ENCODE results near the gene NLRP10.

Gene NLRP10

GRCh38 chr11:7941146-7941545, 24.1 kb downstream of the NLRP10 start:
- Histone ChIP-seq H3K9me3 (ENCODE audit: control insufficient read depth, low read length) (peaks cover 22% of the 10 kb centered on the region), H3K36me3 (ENCODE audit: control insufficient read depth, insufficient read depth, low read length, severe bottlenecking) (no peaks in the 10 kb centered on the region), H3K27me3 (replicated peaks; ENCODE audit: control insufficient read depth, insufficient read depth, low read length) (peaks cover 3% of the 10 kb centered on the region), H3K4me1 (ENCODE audit: control insufficient read depth, insufficient read depth, low read length) (no peaks in the 10 kb centered on the region), H3K4me3 (ENCODE audit: low read length) (no peak overlapping the region), H3K9ac (ENCODE audit: low read length) (no peak overlapping the region)
- DNase-seq (ENCODE audit: low read depth) = no peak

GRCh38 chr11:7936615-7937014, 28.6 kb downstream of the NLRP10 start:
- H3K9me3 ChIP-seq (ENCODE audit: control insufficient read depth, low read length) = no peaks in the 10 kb centered on the region
- H3K9ac ChIP-seq (ENCODE audit: low read length) = no peak overlapping the region
- no peaks in the 10 kb centered on the region for H3K4me1 ChIP-seq (ENCODE audit: control insufficient read depth, insufficient read depth, low read length)
- no peak for DNase-seq (ENCODE audit: low read depth)
- no peak overlapping the region for H3K4me3 ChIP-seq (ENCODE audit: low read length)
- H3K27me3 ChIP-seq (replicated peaks; ENCODE audit: control insufficient read depth, insufficient read depth, low read length) = peaks cover 6% of the 10 kb centered on the region
- H3K36me3 ChIP-seq (ENCODE audit: control insufficient read depth, insufficient read depth, low read length, severe bottlenecking) = no peaks in the 10 kb centered on the region

- no peak within 1 kb of the TSS for H3K9ac ChIP-seq (ENCODE audit: low read length)
- no peaks in the 10 kb centered on the region for H3K9me3 ChIP-seq (ENCODE audit: control insufficient read depth, low read length)
- H3K27me3 ChIP-seq (replicated peaks; ENCODE audit: control insufficient read depth, insufficient read depth, low read length) = peaks cover 2% of the 10 kb centered on the region
- H3K4me3 ChIP-seq (ENCODE audit: low read length) = no peak within 1 kb of the TSS
- no peaks in the 10 kb centered on the region for H3K36me3 ChIP-seq (ENCODE audit: control insufficient read depth, insufficient read depth, low read length, severe bottlenecking)
- H3K4me1 ChIP-seq (ENCODE audit: control insufficient read depth, insufficient read depth, low read length) = no peaks in the 10 kb centered on the region
- DNase-seq (ENCODE audit: low read depth) = no peak
Measured at GRCh38 chr11:7931168-7931567, 34.1 kb downstream of the NLRP10 start, which contains the start of gene OR10A6. Gene OR10A6, minus strand, starts transcription at chr11:7931268. Its CDS starts 2,606 bp downstream, at chr11:7928662.

DNA sequence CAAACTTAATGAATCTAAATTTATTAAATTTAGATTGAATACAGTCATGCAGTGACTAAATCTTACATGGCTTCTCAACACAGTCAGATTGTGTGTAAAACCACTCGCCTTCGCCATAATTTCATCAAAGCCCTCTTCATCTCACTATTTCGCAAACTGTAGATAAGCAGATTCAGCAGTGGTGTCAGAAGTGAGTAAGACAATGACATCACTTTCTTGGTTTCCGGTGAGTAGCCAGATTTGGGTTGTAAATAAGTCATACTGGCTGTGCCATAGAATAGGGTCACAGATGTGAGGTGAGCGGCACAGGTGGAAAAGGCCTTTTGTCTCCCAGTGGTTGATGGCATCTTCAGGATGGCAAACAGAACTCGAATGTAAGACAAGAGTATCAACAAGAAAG, 37.6 kb downstream of the NLRP10 start:
- Histone ChIP-seq H3K9ac (ENCODE audit: low read length) (no peak overlapping the region), H3K4me3 (ENCODE audit: low read length) (no peak overlapping the region), H3K9me3 (ENCODE audit: control insufficient read depth, low read length) (no peaks in the 10 kb centered on the region), H3K27me3 (replicated peaks; ENCODE audit: control insufficient read depth, insufficient read depth, low read length) (peaks cover 2% of the 10 kb centered on the region), H3K4me1 (ENCODE audit: control insufficient read depth, insufficient read depth, low read length) (no peaks in the 10 kb centered on the region), H3K36me3 (ENCODE audit: control insufficient read depth, insufficient read depth, low read length, severe bottlenecking) (no peaks in the 10 kb centered on the region)
- no peak for DNase-seq (ENCODE audit: low read depth)

GRCh38 chr11:7924536-7924935, 40.7 kb downstream of the NLRP10 start:
- Histone ChIP-seq H3K9ac (ENCODE audit: low read length) (no peak overlapping the region), H3K36me3 (ENCODE audit: control insufficient read depth, insufficient read depth, low read length, severe bottlenecking) (no peaks in the 10 kb centered on the region)
- DNase-seq (ENCODE audit: low read depth) = no peak

DNA sequence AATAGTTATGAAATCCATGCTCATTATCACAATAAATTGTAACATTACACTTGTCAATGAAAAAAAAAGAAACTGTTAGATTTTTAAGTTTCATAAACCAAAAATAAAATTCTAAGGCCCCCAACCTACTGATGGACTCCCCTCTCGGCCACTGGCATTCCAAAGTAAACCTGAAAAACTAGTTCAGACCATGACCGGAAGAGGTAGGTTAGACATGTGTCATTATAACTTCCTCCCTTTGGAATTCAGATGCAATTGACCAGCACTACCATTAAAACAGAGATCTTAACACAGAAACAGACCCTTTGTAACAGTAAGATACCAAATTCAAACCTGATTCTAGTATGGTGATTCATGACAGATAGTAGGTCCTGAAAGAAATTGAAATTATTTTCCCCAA, 47.1 kb downstream of the NLRP10 start:
- Histone ChIP-seq H3K36me3 (ENCODE audit: control insufficient read depth, insufficient read depth, low read length, severe bottlenecking) (no peaks in the 10 kb centered on the region), H3K4me3 (ENCODE audit: low read length) (no peak overlapping the region), H3K4me1 (ENCODE audit: control insufficient read depth, insufficient read depth, low read length) (no peaks in the 10 kb centered on the region), H3K27me3 (replicated peaks; ENCODE audit: control insufficient read depth, insufficient read depth, low read length) (no peaks in the 10 kb centered on the region), H3K9me3 (ENCODE audit: control insufficient read depth, low read length) (no peaks in the 10 kb centered on the region), H3K9ac (ENCODE audit: low read length) (no peak overlapping the region)
- DNase-seq (ENCODE audit: low read depth) = no peak

More at GRCh38 chr11:7924536-7924935, 40.7 kb downstream of the NLRP10 start:
- Histone ChIP-seq H3K4me3 (ENCODE audit: low read length) (no peak overlapping the region), H3K27me3 (replicated peaks; ENCODE audit: control insufficient read depth, insufficient read depth, low read length) (no peaks in the 10 kb centered on the region), H3K9me3 (ENCODE audit: control insufficient read depth, low read length) (no peaks in the 10 kb centered on the region), H3K4me1 (ENCODE audit: control insufficient read depth, insufficient read depth, low read length) (no peaks in the 10 kb centered on the region)
